Mesothelial cell of epicardium (in vitro differentiated cells): ENCODE measurements around the gene DKC1. TPM values are rescaled to one million over a fixed set of nuclear protein-coding genes. Genes with fewer than 3 reads are reported as not detected.

Experiments used
- DNase-seq, 2 experiments: peaks; one replicate each; pipeline ENCODE4 v3.0.0; 2021; ENCODE audit warnings: low spot score in 2 of 2; ENCODE audit not compliant: unreplicated experiment in 2 of 2
- H3K27ac Mint-ChIP-seq: 2 replicates; pipeline ENCODE4 v1.8.0; 2021; ENCODE audit warnings: mixed read lengths
- H3K27me3 Mint-ChIP-seq: 2 replicates; pipeline ENCODE4 v1.8.0; 2021; ENCODE audit warnings: low read depth, mixed read lengths
- H3K36me3 Mint-ChIP-seq: 2 replicates; pipeline ENCODE4 v1.8.0; 2021; ENCODE audit warnings: mixed read lengths
- H3K4me1 Mint-ChIP-seq: 2 replicates; pipeline ENCODE4 v1.8.0; 2021; ENCODE audit warnings: mixed read lengths
- H3K4me3 Mint-ChIP-seq: 2 replicates; pipeline ENCODE4 v1.8.0; 2021; ENCODE audit warnings: mild to moderate bottlenecking, moderate library complexity, mixed read lengths
- H3K9me3 Mint-ChIP-seq: 2 replicates; pipeline ENCODE4 v1.8.0; 2021; ENCODE audit warnings: mixed read lengths
- total RNA-seq: library from RNA; stranded (reverse); gene quantifications from 3 replicates; pipeline ENCODE4 v1.2.1, GENCODE V29; 2021
- TF ChIP-seq, protein P1 (sequence below): fragments of 200-600 bp; sonication (generic); IDR thresholded peaks from one replicate; pipeline ENCODE4 v1.5.0; 2021; ENCODE audit warnings: antibody characterized with exemption; ENCODE audit not compliant: unreplicated experiment

Gene DKC1
- total RNA-seq, 1 donor from 2014 or later: 64.2 TPM

GRCh38 chrX:154737136-154737535 is 25.5 kb upstream of the DKC1 start:
- Mint-ChIP-seq H3K4me3 (no peak overlapping the region), H3K36me3 (no peaks in the 10 kb centered on the region), H3K9me3 (peaks cover 16% of the 10 kb centered on the region), H3K27me3 (peaks cover 7% of the 10 kb centered on the region), H3K27ac (no peak overlapping the region), H3K4me1 (peaks cover 6% of the 10 kb centered on the region)
- TF ChIP-seq, protein P1, sequence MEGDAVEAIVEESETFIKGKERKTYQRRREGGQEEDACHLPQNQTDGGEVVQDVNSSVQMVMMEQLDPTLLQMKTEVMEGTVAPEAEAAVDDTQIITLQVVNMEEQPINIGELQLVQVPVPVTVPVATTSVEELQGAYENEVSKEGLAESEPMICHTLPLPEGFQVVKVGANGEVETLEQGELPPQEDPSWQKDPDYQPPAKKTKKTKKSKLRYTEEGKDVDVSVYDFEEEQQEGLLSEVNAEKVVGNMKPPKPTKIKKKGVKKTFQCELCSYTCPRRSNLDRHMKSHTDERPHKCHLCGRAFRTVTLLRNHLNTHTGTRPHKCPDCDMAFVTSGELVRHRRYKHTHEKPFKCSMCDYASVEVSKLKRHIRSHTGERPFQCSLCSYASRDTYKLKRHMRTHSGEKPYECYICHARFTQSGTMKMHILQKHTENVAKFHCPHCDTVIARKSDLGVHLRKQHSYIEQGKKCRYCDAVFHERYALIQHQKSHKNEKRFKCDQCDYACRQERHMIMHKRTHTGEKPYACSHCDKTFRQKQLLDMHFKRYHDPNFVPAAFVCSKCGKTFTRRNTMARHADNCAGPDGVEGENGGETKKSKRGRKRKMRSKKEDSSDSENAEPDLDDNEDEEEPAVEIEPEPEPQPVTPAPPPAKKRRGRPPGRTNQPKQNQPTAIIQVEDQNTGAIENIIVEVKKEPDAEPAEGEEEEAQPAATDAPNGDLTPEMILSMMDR: no peak
- no peak for DNase-seq

- Mint-ChIP-seq H3K9me3 (peaks cover 23% of the 10 kb centered on the region), H3K27ac (no peak overlapping the region), H3K27me3 (peaks cover 7% of the 10 kb centered on the region), H3K4me1 (peaks cover 6% of the 10 kb centered on the region), H3K4me3 (no peak overlapping the region), H3K36me3 (no peaks in the 10 kb centered on the region)
- DNase-seq: no peak
- TF ChIP-seq, protein P1: no peak
These were observed 24.5 kb upstream of the DKC1 start for GRCh38 chrX:154738011-154738738.

- peaks cover 7% of the 10 kb centered on the region for H3K27me3 Mint-ChIP-seq
- H3K27ac Mint-ChIP-seq: no peak overlapping the region
- H3K4me1 Mint-ChIP-seq: peaks cover 3% of the 10 kb centered on the region
- peaks cover 32% of the 10 kb centered on the region for H3K9me3 Mint-ChIP-seq
- TF ChIP-seq, protein P1: no peak
- H3K4me3 Mint-ChIP-seq: no peak overlapping the region
- no peaks in the 10 kb centered on the region for H3K36me3 Mint-ChIP-seq
- DNase-seq: no peak
These were observed 22.7 kb upstream of the DKC1 start for GRCh38 chrX:154739952-154740465.

GRCh38 chrX:154742613-154743012 is 20.1 kb upstream of the DKC1 start:
- no peak overlapping the region for H3K4me3 Mint-ChIP-seq
- TF ChIP-seq, protein P1: no peak
- peaks cover 33% of the 10 kb centered on the region for H3K9me3 Mint-ChIP-seq
- H3K36me3 Mint-ChIP-seq: no peaks in the 10 kb centered on the region
- peaks cover 7% of the 10 kb centered on the region for H3K27me3 Mint-ChIP-seq
- H3K27ac Mint-ChIP-seq: no peak overlapping the region
- no peaks in the 10 kb centered on the region for H3K4me1 Mint-ChIP-seq
- no peak for DNase-seq

GRCh38 chrX:154748712-154749339 is 13.8 kb upstream of the DKC1 start:
- Mint-ChIP-seq H3K27me3 (peaks cover 46% of the 10 kb centered on the region), H3K9me3 (peaks cover 15% of the 10 kb centered on the region), H3K27ac (no peak overlapping the region), H3K36me3 (no peaks in the 10 kb centered on the region), H3K4me1 (no peaks in the 10 kb centered on the region), H3K4me3 (no peak overlapping the region)
- DNase-seq: no peak
- TF ChIP-seq, protein P1: peak; percentile 61
